HG03280 (cell line): ENCODE results near the gene NFE2L2.
"Not testable (repeated sequence)": the region's sequence is repeated elsewhere in the genome, so short reads cannot be mapped to it uniquely, and the experiment has no call there.

Source experiments
- ATAC-seq: cut with Tn5 transposase; IDR thresholded peaks from one replicate; pipeline ENCODE4 v1.9.1; 2021; ENCODE audit warnings: mild to moderate bottlenecking, moderate library complexity; ENCODE audit not compliant: unreplicated experiment

The NFE2L2 gene

DNA sequence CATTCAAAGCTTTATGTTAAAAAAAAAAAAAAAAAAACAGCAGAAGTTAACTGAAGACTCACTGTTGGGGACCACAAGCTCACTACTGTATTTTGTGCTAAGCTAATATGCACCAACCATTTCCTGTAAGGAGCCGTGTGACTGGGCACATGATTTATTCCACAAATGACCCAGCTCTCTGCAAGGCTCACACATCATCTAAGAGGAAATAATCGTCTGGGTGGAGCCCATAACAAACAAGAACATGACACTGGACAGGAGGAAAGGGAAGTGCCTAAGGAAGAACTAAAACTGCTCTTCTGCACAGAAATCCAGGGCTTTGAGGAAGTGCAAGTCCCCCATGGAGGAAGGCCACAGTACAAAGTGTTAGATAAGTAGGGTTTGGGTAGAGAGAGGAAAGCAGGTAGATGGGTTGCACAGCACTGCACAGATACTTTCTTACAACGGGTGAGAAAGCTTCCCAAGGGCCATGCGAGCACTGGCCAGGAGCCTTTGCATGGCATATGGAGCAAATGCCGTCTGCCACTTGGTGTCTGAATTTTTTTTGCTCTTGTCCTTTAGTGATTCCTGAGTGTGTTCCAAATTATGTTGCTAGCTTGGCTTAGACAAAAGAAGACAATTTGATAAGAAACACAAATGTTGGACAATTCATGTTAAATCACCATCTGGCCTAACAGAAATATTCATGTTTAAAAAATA is 24.4 kb downstream of the NFE2L2 start:
- no peak for ATAC-seq

- ATAC-seq = no peak
These were observed 25.5 kb downstream of the NFE2L2 start for GRCh38 chr2:177239053-177239452.

DNA sequence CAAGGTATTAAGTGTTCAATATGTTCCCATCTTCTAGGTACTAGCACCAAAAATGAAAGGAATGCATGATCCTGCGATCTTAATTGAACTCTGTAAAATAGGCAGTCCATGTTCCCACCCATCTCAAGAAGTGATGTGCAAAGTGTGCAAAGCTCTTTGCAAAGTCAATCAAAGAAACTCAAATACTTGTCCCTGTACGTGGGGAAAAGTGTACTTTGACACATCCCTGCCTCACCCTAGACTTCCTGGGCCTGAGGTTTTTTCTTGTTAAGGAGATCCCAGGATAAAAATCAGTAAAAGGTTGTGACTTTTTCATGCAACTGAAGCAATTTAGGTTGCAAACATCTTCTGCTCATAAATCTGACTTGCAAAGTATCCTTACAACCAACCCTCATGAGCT is 26.6 kb downstream of the NFE2L2 start:
- no peak for ATAC-seq

DNA sequence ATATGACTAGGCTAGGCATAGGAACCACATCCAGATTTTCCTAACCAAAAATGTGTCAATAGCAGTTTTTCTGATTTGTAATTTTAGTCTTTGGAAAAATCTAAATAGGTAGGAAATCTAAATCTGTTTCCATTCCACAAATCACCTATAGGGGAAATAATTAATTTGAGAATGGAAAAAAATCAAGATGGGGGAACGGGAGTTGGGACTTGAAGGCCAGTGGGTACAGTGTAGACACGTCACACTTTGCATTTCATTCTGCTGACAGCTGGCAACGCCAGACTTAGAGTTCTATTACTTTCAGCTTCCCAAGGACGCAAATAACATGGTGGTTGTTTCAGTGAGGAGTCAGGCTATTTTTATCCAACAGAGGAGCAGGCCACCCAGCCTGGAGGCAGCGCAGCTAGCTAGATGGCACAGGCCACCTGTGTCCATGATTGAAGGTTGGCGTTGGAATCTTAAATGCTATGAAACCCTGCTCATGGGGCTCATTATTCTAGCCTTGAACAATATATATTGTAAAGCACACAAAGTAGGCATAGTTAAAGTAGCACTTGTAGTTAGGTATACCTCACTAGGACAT is 28.6 kb downstream of the NFE2L2 start:
- no peak for ATAC-seq

DNA sequence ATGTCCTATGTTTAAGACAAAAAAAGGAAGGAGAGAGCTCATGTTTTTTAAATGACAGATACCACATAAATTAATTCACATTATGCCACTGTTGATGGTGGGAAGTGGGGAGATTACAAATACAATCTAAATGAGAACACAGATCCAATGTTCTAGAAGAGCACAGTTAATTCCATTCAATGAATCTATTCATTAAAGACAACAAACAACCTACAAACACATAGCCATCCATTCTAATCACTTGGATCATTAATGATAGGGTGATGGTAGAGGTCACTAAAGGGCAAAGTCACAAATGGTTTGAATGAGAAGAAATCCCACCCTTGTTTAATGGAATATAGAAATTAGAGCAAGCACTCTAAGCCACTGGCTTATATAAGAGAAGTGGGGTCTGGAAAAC is 30.3 kb downstream of the NFE2L2 start:
- ATAC-seq = no peak

DNA sequence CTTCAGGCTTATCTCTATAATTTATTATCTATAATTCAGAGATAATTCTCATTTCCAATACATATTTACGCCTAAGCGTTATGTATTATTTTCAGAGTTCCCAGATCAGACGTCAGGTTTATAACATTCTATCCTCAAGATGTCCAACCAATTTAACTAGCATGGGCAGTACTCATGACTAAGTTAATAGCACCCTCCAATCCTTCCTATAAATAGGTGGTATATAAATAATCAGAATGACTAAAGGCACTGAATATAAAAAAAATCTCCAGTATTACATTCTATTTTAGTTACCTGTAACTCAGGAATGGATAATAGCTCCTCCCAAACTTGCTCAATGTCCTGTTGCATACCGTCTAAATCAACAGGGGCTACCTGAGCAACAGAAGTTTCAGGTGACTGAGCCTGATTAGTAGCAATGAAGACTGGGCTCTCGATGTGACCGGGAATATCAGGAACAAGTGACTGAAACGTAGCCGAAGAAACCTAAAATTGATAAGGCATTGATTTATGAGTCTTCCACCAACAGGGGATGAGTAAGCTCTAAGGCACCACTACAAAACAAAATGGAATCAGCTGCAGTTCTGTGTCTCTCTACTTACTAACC is 32.3 kb downstream of the NFE2L2 start:
- ATAC-seq = no peak

DNA sequence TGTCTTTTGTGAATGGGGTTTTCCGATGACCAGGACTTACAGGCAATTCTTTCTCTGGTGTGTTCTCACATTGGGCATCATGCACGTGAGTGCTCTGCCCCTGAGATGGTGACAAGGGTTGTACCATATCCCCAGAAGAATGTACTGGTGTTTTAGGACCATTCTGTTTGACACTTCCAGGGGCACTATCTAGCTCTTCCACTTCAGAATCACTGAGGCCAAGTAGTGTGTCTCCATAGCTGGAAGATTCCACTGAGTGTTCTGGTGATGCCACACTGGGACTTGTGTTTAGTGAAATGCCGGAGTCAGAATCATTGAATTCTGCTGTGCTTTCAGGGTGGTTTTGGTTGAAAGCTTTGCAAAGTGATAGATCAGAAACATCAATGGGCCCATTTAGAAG is 33.3 kb downstream of the NFE2L2 start:
- ATAC-seq = no peak

GRCh38 chr2:177229442-177230242 is 34.9 kb downstream of the NFE2L2 start:
- no peak for ATAC-seq

- no peak for ATAC-seq
These were observed 38.6 kb downstream of the NFE2L2 start for GRCh38 chr2:177225965-177226360.

DNA sequence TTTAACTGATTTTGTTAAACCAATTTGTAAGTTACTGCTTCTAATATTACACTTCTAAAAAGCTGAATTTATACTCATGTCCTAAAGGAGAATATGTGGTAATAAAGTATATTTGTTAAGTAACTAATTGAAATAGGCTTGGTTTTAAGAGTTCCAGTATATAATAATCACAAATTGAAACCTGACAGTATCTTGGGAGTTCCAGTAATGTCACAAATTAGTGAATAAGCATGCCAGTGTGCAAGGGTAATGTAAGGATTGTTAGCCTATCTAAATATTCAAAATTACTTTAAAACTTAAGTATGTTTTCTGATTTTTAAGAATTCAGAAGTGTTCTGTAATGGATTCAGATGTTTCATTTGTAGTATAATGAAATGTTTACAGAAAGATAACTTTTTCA is 41.1 kb downstream of the NFE2L2 start:
- not testable (repeated sequence) for ATAC-seq

DNA sequence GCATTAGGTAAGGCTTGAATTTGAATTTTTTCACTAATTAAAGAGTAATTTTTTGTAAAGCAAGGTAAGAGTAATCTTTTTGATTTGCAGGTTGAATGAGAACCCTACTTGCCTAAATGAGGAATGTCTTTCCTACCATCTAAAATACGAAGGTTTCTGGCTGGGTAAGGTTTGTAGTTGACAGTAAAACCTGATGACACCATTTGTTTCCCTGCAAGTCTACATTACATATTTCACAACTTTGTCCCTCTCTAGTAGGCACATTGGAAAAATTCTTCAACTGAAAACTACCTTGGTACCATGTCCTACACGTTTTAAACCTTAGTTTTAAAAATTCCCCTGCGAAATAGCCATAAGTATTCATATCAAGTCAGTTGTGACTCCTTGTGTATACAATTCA is 42.6 kb downstream of the NFE2L2 start:
- no peak for ATAC-seq

DNA sequence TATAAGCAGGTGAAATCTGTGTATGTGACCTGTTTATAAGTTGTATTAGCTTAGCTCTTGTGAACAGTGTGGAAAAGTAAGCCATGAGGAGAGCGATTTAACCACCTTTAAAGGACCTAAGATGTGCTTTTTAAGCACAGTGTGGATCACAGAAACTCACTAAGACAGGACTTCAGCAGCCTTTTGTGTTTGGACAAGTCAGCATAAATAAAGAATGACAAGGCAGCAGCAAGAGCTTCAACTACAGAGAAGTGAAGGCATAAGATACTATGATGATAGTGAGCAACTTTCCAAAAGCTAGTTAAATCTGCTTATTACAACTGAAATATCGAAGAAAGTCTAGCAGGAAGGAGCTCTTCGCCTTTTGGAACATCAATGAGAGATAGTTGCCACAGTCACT is 43.0 kb downstream of the NFE2L2 start:
- ATAC-seq = no peak

GRCh38 chr2:177219787-177220186 is 44.7 kb downstream of the NFE2L2 start:
- not testable (repeated sequence) for ATAC-seq

GRCh38 chr2:177217247-177217843 is 47.2 kb downstream of the NFE2L2 start:
- no peak for ATAC-seq

DNA sequence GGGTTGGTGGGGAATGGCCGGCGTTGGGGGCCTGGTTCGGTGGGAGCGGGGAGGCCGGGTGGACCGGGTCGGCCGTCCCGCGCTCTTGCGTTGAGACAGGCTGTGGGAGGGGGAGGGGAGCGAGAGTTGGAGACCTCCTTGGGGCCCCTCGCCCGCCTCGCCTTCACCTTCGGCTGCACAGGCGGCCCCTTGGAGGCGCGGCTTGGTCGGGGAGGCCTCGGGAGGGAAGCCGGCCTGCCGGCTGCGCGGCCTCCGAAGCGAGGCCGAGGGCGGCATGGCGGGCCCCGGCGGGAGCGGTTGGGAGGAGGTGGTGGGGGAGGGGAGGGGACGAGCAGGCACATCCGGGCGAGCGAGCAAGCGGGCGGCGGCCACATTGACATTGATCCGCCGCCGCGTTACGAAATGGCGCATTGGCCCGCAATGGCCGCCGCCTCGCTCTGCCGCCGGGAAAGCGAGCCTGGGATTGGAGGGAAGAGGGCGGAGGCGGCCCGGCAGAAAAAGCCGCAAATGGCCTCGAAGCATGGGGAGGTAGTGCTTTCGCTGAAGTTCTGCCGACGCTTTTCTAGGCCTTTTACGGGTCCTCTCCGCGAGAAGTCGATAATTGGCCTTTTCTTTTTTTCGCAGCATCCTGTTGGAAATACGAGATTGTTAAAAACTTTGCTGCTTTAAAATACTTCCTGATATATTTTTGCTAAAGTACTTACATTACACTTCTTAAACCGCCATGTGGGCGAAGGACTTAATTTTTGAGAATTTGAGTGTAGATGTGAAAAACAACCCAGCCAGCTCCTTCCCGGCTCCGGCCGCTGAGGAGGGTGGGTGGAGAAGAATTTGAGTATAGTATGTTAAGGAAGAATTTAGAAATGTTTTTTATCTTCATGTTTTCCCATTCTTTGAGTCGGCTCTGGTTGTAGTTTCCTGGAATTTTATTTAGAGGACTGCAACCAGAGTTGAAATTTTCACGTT is 51.4 kb downstream of the NFE2L2 start:
- peak; percentile 51 for ATAC-seq

- ATAC-seq = peak; percentile 86
These were observed 52.2 kb downstream of the NFE2L2 start, which contains the start of gene HNRNPA3 for GRCh38 chr2:177212106-177212890. TSS of gene HNRNPA3 (plus strand) at chr2:177212794. CDS start at chr2:177212800, 6 bp downstream.

DNA sequence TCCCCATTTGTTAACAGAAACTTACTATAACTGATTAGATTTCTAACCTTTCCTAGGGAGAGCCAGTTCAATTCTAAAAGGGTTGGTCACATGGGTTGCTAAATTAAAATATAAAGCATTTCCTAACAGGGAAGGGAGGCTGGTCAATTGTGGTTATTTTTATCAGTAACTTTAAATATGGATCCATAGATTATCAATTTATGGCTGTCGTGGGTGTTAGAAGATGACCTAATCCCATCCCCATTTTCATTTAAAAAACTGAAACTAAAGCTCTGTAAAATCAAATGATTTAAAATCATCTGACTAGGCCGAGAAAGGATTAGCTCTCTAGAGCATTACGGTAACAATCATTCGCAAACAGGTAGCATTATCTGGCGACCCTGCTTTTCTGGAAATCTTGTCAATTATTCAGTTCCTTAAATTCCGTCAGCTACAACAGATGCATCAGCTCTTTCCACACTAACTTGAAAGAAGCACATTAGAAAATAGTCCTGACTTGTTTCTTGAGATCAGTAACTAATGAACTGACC is 52.9 kb downstream of the NFE2L2 start:
- no peak for ATAC-seq

GRCh38 chr2:177211169-177211568 is 53.4 kb downstream of the NFE2L2 start:
- no peak for ATAC-seq

DNA sequence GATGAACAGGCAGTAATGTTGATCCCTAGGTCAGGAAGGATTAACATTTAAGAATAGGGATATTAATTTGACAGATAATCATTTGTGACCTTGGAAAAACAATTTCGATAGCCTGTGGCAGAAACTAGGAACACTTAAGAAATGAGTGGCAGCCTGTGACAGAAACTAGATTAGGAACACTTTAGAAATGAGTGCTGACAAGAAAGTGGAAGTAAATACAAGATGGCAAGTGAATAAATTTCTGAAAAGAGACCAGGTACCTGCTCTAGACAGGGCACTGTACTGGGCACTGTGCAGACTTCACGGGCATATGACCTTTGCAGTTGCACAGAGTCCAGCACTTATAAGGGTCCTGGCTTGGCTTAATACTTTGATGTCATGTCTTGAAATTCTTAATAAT is 57.4 kb downstream of the NFE2L2 start:
- ATAC-seq = peak; percentile 64
